Stimulated activated CD4-positive, alpha-beta T cell treated with anti-CD3 and anti-CD28 coated beads, Interleukin-2, amount 100 ng/mL, for 24 hours (primary cell): ENCODE results near the gene ESYT3.

Source experiments
- DNase-seq, 2 donors: peaks; one replicate each; pipeline ENCODE4 v3.0.0-alpha.2; 2020

Gene ESYT3, protein sequence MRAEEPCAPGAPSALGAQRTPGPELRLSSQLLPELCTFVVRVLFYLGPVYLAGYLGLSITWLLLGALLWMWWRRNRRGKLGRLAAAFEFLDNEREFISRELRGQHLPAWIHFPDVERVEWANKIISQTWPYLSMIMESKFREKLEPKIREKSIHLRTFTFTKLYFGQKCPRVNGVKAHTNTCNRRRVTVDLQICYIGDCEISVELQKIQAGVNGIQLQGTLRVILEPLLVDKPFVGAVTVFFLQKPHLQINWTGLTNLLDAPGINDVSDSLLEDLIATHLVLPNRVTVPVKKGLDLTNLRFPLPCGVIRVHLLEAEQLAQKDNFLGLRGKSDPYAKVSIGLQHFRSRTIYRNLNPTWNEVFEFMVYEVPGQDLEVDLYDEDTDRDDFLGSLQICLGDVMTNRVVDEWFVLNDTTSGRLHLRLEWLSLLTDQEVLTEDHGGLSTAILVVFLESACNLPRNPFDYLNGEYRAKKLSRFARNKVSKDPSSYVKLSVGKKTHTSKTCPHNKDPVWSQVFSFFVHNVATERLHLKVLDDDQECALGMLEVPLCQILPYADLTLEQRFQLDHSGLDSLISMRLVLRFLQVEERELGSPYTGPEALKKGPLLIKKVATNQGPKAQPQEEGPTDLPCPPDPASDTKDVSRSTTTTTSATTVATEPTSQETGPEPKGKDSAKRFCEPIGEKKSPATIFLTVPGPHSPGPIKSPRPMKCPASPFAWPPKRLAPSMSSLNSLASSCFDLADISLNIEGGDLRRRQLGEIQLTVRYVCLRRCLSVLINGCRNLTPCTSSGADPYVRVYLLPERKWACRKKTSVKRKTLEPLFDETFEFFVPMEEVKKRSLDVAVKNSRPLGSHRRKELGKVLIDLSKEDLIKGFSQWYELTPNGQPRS

DNA sequence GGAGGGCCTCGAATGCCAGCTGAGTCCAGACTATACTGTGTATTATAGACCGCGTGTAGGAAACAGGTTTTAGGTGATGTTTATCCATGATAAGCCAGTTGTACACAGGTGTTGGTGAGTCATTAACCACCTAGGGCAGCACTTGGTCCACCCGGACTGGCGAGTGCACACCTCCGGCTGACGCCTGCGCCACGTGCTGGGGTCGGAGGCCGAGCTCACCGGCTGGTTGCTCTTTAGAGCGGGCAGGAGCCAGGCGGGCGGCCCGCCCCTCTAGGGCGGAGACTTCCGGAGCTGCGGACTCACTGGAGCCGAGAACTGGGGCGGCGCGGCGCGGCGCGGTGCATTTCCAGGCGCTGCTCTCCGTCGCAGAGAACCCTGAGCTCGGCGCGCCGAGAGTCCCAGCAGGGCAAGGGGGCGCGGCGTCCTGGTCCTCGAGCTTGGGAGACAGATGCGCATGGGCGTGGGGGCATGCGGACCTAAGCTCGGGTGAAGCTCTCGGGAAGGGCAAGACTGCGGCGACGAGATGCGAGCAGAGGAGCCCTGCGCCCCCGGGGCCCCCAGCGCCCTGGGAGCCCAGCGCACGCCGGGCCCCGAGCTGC, at the start of gene ESYT3:
Gene ESYT3, plus strand, starts transcription at position 341 of the 599 bp plus-strand sequence. Its CDS starts 183 bp downstream, at position 524.
- DNase-seq: peak; percentile 43 to 78

DNA sequence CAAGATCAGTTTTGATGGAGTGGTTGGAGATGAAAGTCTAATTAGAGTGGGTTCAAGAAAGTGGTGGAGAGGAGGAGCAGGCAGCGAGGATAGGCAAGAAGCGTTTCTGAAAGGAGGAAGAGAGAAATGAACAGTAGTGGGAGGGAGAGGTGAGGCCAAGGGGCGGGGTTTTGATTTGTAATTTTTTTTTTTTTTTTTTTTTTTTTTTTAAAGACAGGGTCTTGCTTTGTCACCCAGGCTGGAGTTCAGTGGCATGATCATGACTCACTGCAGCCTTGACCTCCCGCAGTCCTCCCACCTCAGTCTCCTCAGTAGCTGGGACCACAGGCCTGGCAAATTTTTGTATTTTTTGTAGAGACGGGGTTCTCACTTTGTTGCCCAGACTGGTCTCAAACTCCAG, 49.4 kb upstream of the ESYT3 start:
- no peak for DNase-seq

DNA sequence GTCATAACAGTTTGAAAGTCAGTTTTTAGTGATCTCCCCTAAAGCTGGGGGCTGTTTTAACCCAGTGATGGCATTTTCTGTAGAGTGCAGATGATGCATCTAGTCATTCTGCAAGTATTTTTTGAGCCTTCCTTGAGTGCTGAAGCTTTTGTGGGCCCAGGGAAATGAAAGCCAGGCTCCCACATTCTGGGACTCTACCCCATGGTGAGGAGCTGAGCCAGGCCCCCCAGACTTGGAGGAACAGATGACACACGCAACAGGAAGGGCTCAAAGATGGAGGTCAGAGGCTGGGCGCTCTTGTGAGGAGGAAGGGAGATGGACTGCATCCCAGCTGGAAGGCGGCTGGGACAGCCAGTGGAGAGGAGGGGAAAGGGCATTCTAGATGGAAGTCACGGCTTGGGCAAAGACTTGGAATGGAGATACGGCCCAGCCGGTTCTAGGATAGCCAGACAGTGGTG, 45.2 kb upstream of the ESYT3 start:
- DNase-seq: no peak

DNA sequence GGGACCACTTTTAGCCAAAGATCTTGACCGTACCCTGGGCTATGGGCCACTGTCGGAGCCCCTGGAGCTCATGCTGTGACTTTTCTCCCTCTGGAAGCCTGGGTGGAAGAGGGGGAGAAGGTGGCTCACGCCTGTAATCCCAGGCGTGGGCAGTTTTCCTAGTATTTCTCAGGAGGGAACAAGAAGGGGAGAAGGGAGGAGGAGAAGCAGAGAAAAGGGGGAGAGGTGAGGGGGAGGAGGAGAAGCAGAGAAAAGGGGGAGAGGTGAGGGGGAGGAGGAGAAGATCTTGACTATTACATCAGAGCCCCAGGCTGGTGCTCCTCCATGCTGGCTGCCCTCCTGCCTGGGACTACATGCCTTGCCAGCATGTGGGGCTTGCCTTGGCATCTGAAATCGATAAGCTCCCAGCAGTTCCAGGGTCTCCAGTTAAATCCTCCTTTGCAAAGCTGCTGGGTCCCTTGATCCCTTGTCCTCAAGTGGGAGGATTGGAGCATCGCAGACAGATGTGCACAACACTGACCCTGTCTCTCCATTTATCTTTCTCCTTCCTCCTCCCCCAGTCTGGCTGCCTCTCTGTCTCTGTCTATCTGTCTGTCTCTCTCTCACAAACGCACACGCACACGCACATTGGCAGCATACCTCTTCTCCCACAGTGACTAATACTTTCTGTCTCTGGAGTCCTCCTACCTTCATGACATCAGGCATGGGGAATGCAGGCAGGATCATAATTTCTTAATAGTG, 44.4 kb upstream of the ESYT3 start:
- no peak for DNase-seq

DNA sequence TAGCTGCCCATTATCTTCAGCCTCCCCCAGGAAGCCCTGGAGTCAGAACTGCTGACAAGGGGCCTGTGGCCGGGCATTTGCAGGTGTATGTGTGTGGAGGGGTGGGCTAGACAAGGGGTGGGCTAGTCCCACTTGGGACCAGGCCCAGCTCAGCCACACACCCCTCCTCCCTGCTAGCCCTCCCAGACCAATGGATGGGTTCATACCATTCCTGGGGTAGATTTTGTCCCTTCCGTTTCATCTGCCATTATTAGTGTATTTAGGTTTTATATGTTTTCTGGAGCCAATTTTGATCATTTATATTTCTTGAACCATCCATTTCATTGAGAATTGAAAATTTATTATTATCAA, 43.9 kb upstream of the ESYT3 start:
- no peak for DNase-seq

DNA sequence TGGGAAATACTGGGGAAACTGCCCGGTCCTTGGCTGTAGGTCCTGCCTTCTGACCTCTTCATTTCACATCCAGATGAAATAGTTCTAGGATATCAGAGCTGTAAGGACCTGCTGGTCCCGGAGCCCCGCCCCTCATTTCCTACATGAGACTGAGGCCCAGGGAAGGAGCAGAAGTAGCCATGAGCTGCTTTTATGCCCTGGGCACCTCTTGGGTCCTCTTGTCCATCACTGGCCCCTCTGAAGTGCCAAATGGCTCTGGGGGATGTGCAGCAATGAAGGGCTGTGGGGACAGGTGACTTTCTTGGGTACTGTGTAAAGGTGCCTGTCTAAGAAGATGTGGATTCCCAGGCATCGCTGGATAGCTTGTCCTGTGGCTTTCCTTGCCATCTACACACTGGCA, 40.3 kb upstream of the ESYT3 start:
- DNase-seq: no peak

DNA sequence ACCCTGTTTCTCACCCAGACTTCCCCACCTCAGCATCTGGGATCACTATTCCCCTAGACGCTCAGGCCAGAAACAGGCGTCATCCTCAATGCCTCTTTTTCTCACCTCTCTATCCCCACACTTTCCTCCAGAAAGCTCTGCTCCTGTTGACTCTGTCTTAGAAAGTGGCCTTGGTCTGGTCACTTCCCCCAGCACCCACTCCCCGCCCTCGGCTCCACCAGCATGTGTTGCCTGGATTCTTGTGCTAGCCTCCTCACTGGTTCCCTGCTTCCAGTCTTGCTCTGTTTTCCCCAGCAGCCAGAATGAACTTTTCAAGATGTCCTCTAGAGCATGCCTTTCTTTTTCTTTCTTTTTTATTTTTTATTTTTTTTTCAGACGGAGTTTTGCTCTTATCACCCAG, 39.7 kb upstream of the ESYT3 start:
- no peak for DNase-seq

DNA sequence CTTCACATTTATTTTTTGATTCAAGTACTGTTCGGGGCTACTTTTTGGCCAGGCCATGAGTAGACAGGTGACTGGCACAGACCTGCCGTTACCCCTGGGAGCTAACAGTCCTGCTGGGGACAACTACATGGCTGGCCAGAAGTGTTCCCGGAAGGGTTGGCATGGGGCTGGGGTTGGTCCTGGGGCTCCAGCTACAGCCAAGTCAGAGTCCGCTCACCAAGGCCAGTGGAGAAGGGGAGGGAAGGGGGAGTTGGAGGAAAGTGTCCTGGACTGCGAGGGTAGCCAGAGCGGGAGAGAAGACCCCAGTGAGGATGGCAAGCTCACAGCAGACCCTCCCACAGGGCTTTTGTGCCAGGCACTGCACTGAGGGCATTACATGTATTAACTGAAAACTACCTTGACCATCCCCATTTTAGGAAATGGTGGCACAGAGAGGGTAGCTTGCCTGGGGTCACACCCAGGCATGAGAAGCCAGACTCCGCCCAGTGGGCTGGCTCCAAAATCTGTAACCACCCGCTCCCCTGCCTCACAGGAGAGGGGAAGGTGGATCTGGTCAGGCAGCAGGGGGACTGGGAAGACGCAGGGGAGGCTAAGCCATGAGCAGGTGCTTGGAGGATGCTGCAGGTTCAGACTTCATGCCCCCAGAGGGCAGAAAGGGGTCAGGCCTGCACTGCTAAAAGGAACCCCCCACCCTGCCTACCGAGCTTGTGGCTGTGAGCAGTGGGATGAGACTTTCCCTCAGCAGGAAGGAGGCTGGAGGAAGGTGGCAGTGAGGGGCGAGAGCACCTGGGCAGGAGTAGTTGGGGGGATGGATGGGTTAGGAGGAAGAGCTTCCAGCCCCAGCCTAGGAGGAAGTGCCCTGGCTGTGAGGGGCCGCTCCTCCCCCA, 38.3 kb upstream of the ESYT3 start:
- no peak for DNase-seq

DNA sequence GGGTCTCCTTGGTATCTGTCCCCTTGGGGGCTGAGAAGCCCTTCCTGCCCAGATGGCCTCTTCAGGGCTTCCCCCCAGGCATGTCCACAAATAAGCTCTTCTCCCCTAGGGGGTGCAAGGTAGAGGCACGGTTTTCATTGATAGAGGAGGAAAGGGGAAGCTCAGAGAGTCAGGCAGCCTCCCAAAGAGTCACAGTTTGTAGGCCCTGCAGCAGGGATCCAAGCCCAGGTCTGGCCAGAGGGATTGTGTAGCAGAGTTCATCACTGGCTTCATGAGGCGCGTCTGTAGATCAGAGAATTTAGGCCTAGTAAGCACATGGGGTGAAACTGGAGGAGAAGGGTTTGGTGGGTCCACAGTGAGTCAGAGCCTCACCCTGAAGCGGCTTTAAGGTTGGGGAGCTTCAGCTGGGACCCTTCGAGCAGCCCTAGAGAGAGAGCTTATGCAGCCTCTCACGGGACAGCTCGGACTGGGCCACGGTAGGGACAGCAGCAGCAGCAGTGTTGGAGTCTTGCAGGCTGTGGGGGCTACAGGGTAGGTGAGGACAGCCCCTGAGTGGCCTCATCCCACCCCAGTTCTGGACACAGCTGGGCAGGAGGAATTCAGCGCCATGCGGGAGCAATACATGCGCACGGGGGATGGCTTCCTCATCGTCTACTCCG, 37.5 kb upstream of the ESYT3 start:
- no peak for DNase-seq

DNA sequence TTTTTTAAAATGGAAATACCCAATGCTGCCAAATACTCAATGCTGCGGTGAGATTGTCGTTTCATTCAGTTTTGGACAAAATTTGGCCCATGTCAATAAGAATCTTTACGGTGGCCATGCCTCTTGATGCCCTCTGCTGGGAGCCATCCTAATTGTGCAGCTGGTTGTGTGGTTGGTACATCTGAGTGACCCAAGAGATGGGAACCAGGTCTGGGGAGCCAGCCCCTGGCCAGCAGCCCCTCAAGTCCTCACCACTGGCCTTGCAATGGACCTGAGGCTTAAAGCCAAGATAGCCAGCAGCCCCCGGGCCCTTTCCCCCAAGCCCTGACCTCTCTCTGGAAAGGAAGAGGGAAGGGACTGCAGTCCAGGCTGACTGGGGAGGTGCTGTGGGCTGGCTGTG, 36.4 kb upstream of the ESYT3 start:
- DNase-seq: no peak

DNA sequence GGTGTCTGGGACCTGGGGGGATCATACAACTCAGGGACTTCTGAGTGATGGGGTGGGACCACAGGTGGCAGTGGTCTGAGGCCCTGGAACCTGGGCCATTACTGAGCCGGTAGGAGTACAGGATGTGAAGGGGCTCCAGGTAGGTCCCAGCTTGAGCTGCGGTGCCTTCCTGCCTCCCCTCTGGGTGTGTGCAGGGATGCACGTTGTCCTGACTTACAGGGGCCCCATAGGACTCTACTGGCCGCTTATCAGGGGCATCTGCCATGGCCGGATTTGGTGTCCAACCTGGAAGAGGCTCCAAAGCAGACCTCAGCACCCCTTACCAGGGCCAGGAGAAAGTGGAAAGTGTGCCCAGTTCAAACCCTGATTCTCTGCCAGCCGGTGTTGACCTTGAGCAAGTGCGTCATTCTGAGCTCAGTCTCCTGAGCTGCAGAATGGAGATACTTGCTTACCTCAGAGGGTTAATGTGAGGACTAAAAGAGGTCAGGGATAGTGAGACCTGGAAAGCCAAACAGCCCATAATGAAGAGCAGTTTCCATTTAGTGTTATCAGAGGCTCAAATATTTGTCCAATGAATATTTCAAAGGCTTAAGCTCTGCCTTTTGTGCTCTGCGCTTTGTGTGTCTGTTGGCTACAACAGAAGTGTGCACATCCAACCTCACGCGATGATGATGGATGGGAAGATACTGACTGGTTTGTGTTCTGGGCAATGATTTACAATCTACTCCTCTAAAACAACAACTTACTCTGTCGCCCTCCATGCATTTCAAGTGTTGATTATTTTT, 35.4 kb upstream of the ESYT3 start:
- no peak for DNase-seq

DNA sequence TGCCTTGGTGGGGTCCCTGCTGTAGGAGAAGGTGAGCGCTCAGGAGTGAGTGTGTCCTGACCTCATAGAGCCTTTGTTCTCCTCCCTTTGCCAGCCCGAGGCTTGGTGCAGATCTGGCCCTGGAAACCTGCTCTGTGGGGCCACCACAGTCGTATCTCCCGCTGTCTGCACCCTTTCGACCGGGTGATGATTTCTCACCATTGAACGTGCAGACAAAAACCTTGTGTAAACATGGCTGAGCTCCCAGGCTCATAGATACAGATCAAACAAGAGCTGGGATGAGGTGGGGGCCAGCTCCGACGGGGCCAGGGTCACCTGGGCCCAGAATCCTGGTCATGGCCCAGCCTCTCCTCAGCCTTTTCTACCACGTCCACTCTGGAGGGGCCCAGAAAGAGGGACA, 34.6 kb upstream of the ESYT3 start:
- no peak for DNase-seq

DNA sequence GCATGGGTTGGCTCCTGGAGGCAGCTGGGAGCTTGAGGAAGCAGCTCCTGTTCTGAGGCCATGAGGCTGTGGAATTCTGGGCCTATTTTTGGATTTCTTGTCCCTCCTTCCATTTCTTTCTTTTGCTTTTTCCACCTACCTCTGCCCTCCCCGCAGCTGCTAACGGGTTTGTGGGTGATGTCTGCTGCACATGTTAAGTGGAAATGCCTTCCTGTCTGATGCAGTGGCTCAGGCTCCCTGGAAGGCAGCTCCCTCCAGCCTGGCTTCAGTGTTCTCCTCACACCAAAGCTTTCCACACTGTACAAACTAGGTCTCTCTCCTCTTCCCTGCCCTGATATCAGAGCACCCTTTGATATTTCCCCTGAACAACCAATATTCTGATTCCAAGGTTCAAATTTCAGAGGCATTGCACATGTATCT, 33.8 kb upstream of the ESYT3 start:
- DNase-seq: no peak

DNA sequence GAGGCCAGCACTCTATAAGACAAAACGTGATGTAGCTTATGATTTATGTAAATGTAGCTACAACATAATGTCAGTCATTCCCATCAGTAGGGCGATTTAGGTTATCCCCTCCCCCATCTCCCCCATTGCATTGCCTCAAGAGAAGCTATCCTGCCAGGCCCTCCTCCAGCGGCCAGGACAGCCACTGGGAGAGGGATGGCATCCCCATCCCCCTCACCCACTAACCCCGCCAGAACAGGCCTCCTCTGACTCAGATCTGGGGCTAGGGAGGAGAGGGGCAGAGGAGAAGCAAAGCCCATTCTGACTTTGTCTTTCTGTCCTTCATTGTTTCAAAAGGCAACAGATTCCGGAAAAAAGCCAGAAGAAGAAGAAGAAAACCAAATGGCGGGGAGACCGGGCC, 32.6 kb upstream of the ESYT3 start:
- no peak for DNase-seq

DNA sequence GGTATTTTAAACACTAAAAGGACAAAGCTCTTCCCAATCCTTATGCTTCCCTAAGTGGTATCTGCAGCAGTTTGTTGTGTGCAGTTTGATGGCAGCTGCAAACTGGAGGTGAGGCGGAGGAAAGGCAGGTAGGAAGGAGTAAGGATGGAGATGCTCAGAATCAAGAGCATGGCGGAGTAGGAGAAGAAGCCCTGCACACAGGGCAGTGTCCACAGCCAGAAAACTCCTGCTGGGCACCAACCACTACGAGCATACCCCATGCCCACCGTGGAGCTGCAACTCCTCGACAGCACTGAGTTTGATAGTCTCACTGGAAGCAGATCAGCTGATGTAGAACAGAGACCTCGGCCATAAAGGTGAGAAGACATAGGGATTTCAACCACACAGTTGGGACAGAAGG, 30.3 kb upstream of the ESYT3 start:
- no peak for DNase-seq

DNA sequence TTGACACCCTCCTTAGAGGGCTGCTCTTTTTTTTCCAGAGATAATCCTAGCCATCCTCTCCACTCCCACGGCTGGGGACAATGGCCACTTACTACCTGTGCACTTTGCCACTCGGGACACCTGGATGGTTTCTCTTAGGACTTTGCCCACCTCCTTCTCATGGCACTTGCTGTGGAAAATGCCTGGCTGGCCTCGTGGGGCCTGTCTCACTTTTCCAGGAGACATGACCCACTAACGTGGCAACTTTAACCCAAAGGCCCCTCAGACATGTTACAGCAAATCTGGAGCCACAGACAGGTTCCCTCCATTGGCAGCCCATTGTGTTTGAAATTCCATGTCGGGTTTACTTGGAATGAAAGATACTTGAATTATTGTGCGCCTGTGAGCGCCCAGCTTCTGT, 29.4 kb upstream of the ESYT3 start:
- no peak for DNase-seq

DNA sequence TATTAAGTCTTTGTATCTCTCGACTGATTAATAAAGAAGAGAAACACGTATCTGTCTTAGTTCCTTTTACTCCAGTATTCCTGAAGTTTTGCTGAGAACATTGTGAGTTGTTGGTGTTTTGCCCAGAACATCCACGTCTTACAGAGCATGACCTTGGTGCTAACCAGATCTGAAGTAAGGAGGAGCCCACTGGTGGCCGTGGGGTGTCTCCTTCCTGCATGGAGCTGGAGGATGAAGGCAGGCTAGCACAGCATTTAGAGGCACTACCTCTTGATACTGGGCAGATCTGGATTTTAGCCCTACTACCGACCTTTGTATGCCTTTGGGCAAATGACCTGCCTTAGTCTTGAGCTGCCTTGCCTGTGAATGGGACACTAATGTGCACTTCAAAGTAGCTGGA, 28.9 kb upstream of the ESYT3 start:
- DNase-seq: no peak

DNA sequence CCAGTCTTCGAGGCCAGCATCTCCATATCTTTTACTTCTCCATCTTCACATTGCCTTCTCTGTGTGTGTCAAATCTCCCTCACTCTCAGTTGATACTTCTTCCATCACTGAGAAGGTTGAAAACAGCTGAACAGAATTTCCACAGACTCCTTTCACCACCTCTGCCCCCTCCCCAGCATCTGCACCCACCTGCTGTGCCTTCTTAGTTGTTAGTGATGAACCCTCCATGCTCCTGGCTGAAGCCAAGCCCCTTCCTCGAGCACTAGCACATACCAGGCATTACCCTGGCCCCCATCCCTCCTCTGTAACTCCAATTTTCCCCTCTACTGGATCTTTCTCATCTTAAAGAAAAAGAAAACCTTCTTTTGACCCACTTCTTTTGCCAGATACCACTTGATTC, 27.8 kb upstream of the ESYT3 start:
- no peak for DNase-seq

DNA sequence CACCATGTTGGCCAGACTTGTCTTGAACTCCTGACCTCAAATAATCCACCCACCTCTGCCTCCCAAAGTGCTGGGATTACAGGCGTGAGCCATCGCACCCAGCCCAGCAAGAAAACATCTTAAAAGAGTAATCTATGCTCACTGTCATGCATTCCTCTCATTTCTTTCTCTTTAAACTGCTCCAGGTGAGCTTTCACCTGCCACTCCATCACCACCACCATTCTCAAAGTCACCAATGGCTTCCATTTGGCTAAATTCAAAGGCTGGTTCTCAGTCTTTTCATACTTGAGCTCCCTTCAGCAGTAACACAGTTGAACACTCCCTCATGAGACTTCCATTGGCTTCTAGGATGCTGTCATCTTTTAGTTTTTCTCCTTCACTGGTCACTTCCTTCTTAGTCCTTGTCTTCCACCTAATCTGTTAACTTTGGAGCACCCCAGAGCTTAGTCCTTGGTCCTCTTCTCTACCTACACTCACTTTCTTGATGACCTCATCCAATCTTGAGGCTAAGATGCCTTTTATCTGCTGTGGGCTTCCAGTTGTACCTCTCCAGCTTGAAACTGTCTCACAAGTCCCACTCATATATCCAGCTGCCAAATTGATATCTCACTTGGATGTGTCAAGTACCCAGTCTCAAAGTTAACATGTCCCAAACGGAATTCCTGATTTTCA, 27.0 kb upstream of the ESYT3 start:
- DNase-seq: no peak
